ENCODE data around the gene MIA2.
"Not testable (repeated sequence)": the region's sequence is repeated elsewhere in the genome, so short reads cannot be mapped to it uniquely, and the experiment has no call there.

Gene MIA2

GRCh38 chr14:39291701-39292100, 58.0 kb downstream of the MIA2 start:
- Histone ChIP-seq H3K9me3 (ENCODE audit: control insufficient read depth, low read length) (no peaks in the 10 kb centered on the region), H3K4ac (ENCODE audit: low read depth in 1 of 2, low read length in 2 of 2) (no peak overlapping the region), H2BK15ac (ENCODE audit: low read depth, poor library complexity, severe bottlenecking) (no peak overlapping the region), H2BK120ac (ENCODE audit: low read depth, low read length) (no peak overlapping the region), H2AK5ac (ENCODE audit: low read length, severe bottlenecking) (no peak overlapping the region), H3K27me3 (ENCODE audit: control insufficient read depth in 1 of 2, insufficient read depth in 1 of 2, low read length in 2 of 2) (no peaks in the 10 kb centered on the region), H2BK5ac (ENCODE audit: low read depth, low read length, poor library complexity, severe bottlenecking) (no peak overlapping the region), H4K8ac (ENCODE audit: low read length) (no peak overlapping the region), H3K14ac (ENCODE audit: low read length in 2 of 2) (no peak overlapping the region), H2BK12ac (ENCODE audit: low read length in 2 of 2) (no peak overlapping the region), H3K36me3 (ENCODE audit: control insufficient read depth in 1 of 2, insufficient read depth in 2 of 2, low read depth in 1 of 2, low read length in 2 of 2) (peaks cover 14 to 58% of the 10 kb centered on the region in 2 experiments), H3K79me1 (replicated peaks; ENCODE audit: low read length, poor library complexity, severe bottlenecking) (peaks cover 23% of the 10 kb centered on the region), H2AFZ (ENCODE audit: low read depth, low read length) (no peak overlapping the region), H3K9ac (ENCODE audit: low read length) (no peak overlapping the region), H3K18ac (ENCODE audit: low read depth in 1 of 2, low read length in 2 of 2) (no peak overlapping the region), H3K4me3 (ENCODE audit: insufficient read depth in 1 of 2, low read depth in 1 of 2, low read length in 2 of 2) (no peak overlapping the region), H4K91ac (ENCODE audit: low read length) (no peak overlapping the region), H3K4me2 (ENCODE audit: low read length, poor library complexity, severe bottlenecking) (no peak overlapping the region), H3K4me1 (ENCODE audit: control insufficient read depth, insufficient read depth, low read depth, low read length) (no peaks in the 10 kb centered on the region), H3K27ac (ENCODE audit: low read length, poor library complexity, severe bottlenecking) (no peak overlapping the region), H3K23ac (ENCODE audit: low read length in 2 of 2) (no peak overlapping the region)
- 98% methylated on average over 3 of the region's 4 CpGs for WGBS
- DNase-seq, result no peak

GRCh38 chr14:39293629-39294028, 59.9 kb downstream of the MIA2 start:
- no peak overlapping the region for H3K4me2 ChIP-seq (ENCODE audit: low read length, poor library complexity, severe bottlenecking)
- no peak overlapping the region for H2AFZ ChIP-seq (ENCODE audit: low read depth, low read length)
- no peak for DNase-seq
- H2BK5ac ChIP-seq (ENCODE audit: low read depth, low read length, poor library complexity, severe bottlenecking), result no peak overlapping the region
- 100% methylated on average over 1 of the region's 2 CpGs for WGBS
- no peaks in the 10 kb centered on the region for H3K4me1 ChIP-seq (ENCODE audit: control insufficient read depth, insufficient read depth, low read depth, low read length)
- H3K4me3 ChIP-seq (ENCODE audit: insufficient read depth in 1 of 2, low read depth in 1 of 2, low read length in 2 of 2), result no peak overlapping the region
- no peak overlapping the region for H3K27ac ChIP-seq (ENCODE audit: low read length, poor library complexity, severe bottlenecking)
- peaks cover 14 to 63% of the 10 kb centered on the region in 2 experiments for H3K36me3 ChIP-seq (ENCODE audit: control insufficient read depth in 1 of 2, insufficient read depth in 2 of 2, low read depth in 1 of 2, low read length in 2 of 2)
- no peak overlapping the region for H3K18ac ChIP-seq (ENCODE audit: low read depth in 1 of 2, low read length in 2 of 2)
- H3K27me3 ChIP-seq (ENCODE audit: control insufficient read depth in 1 of 2, insufficient read depth in 1 of 2, low read length in 2 of 2), result no peaks in the 10 kb centered on the region
- no peak overlapping the region for H3K9ac ChIP-seq (ENCODE audit: low read length)
- H2BK15ac ChIP-seq (ENCODE audit: low read depth, poor library complexity, severe bottlenecking), result no peak overlapping the region
- H2BK12ac ChIP-seq (ENCODE audit: low read length in 2 of 2), result no peak overlapping the region
- no peak overlapping the region for H3K4ac ChIP-seq (ENCODE audit: low read depth in 1 of 2, low read length in 2 of 2)
- no peak overlapping the region for H3K23ac ChIP-seq (ENCODE audit: low read length in 2 of 2)
- H2AK5ac ChIP-seq (ENCODE audit: low read length, severe bottlenecking), result no peak overlapping the region
- no peak overlapping the region for H4K8ac ChIP-seq (ENCODE audit: low read length)
- H3K14ac ChIP-seq (ENCODE audit: low read length in 2 of 2), result no peak overlapping the region
- H2BK120ac ChIP-seq (ENCODE audit: low read depth, low read length), result no peak overlapping the region
- no peak overlapping the region for H4K91ac ChIP-seq (ENCODE audit: low read length)
- peaks cover 16% of the 10 kb centered on the region for H3K79me1 ChIP-seq (replicated peaks; ENCODE audit: low read length, poor library complexity, severe bottlenecking)
- H3K9me3 ChIP-seq (ENCODE audit: control insufficient read depth, low read length), result no peaks in the 10 kb centered on the region

DNA sequence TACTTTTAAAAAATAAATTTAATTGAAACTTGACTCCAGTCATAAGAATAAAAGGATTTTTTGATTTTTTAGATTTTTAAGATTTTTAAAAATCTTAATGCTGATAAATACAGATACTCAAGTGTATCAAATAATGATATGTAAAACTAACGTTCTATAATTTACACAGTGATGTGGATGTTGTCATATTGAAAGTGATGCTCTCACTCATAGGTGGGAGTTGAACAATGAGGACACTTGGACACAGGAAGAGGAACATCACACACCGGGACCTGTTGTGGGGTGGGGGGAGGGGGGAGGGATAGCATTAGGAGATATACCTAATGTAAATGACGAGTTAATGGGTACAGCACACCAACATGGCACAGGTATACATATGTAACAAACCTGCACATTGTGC, 66.7 kb downstream of the MIA2 start:
- H3K9ac ChIP-seq (ENCODE audit: low read length); H3K27ac ChIP-seq (ENCODE audit: low read length, poor library complexity, severe bottlenecking); H3K14ac ChIP-seq (ENCODE audit: low read length in 2 of 2); H3K79me1 ChIP-seq (replicated peaks; ENCODE audit: low read length, poor library complexity, severe bottlenecking); H2BK15ac ChIP-seq (ENCODE audit: low read depth, poor library complexity, severe bottlenecking); H3K4me2 ChIP-seq (ENCODE audit: low read length, poor library complexity, severe bottlenecking); H4K8ac ChIP-seq (ENCODE audit: low read length); H2BK120ac ChIP-seq (ENCODE audit: low read depth, low read length); H2AFZ ChIP-seq (ENCODE audit: low read depth, low read length); H4K91ac ChIP-seq (ENCODE audit: low read length); H3K4ac ChIP-seq (ENCODE audit: low read depth in 1 of 2, low read length in 2 of 2); H3K27me3 ChIP-seq (ENCODE audit: control insufficient read depth in 1 of 2, insufficient read depth in 1 of 2, low read length in 2 of 2); H2BK12ac ChIP-seq (ENCODE audit: low read length in 2 of 2); DNase-seq; H2BK5ac ChIP-seq (ENCODE audit: low read depth, low read length, poor library complexity, severe bottlenecking); H3K18ac ChIP-seq (ENCODE audit: low read depth in 1 of 2, low read length in 2 of 2); H3K9me3 ChIP-seq (ENCODE audit: control insufficient read depth, low read length); H2AK5ac ChIP-seq (ENCODE audit: low read length, severe bottlenecking); H3K23ac ChIP-seq (ENCODE audit: low read length in 2 of 2); H3K4me3 ChIP-seq (ENCODE audit: insufficient read depth in 1 of 2, low read depth in 1 of 2, low read length in 2 of 2); H3K4me1 ChIP-seq (ENCODE audit: control insufficient read depth, insufficient read depth, low read depth, low read length): not testable (repeated sequence)
- peaks cover 10 to 64% of the 10 kb centered on the region in 2 experiments for H3K36me3 ChIP-seq (ENCODE audit: control insufficient read depth in 1 of 2, insufficient read depth in 2 of 2, low read depth in 1 of 2, low read length in 2 of 2)
- 100% methylated on average over 1 of the region's 3 CpGs for WGBS

GRCh38 chr14:39302124-39302810, 68.6 kb downstream of the MIA2 start:
- WGBS, result 92% methylated on average over 4 of the region's 4 CpGs
- no peak overlapping the region for H3K9ac ChIP-seq (ENCODE audit: low read length)

More at GRCh38 chr14:39302124-39302810, 68.6 kb downstream of the MIA2 start:
- Histone ChIP-seq H3K18ac (ENCODE audit: low read depth in 1 of 2, low read length in 2 of 2) (no peak overlapping the region), H2BK5ac (ENCODE audit: low read depth, low read length, poor library complexity, severe bottlenecking) (no peak overlapping the region), H2BK12ac (ENCODE audit: low read length in 2 of 2) (no peak overlapping the region), H3K36me3 (ENCODE audit: control insufficient read depth in 1 of 2, insufficient read depth in 2 of 2, low read depth in 1 of 2, low read length in 2 of 2) (peaks cover 4 to 62% of the 10 kb centered on the region in 2 experiments), H3K79me1 (replicated peaks; ENCODE audit: low read length, poor library complexity, severe bottlenecking) (peaks cover 4% of the 10 kb centered on the region), H3K4me2 (ENCODE audit: low read length, poor library complexity, severe bottlenecking) (no peak overlapping the region), H2BK120ac (ENCODE audit: low read depth, low read length) (no peak overlapping the region), H4K8ac (ENCODE audit: low read length) (no peak overlapping the region), H3K4me1 (ENCODE audit: control insufficient read depth, insufficient read depth, low read depth, low read length) (no peaks in the 10 kb centered on the region), H2BK15ac (ENCODE audit: low read depth, poor library complexity, severe bottlenecking) (no peak overlapping the region), H2AFZ (ENCODE audit: low read depth, low read length) (no peak overlapping the region), H3K23ac (ENCODE audit: low read length in 2 of 2) (no peak overlapping the region), H3K4ac (ENCODE audit: low read depth in 1 of 2, low read length in 2 of 2) (no peak overlapping the region), H3K14ac (ENCODE audit: low read length in 2 of 2) (no peak overlapping the region), H3K9me3 (ENCODE audit: control insufficient read depth, low read length) (no peaks in the 10 kb centered on the region), H2AK5ac (ENCODE audit: low read length, severe bottlenecking) (no peak overlapping the region), H4K91ac (ENCODE audit: low read length) (no peak overlapping the region), H3K27ac (ENCODE audit: low read length, poor library complexity, severe bottlenecking) (no peak overlapping the region), H3K4me3 (ENCODE audit: insufficient read depth in 1 of 2, low read depth in 1 of 2, low read length in 2 of 2) (no peak overlapping the region), H3K27me3 (ENCODE audit: control insufficient read depth in 1 of 2, insufficient read depth in 1 of 2, low read length in 2 of 2) (no peaks in the 10 kb centered on the region)
- DNase-seq, result no peak
